ENCODE measurements around the gene NEK4.

DNA sequence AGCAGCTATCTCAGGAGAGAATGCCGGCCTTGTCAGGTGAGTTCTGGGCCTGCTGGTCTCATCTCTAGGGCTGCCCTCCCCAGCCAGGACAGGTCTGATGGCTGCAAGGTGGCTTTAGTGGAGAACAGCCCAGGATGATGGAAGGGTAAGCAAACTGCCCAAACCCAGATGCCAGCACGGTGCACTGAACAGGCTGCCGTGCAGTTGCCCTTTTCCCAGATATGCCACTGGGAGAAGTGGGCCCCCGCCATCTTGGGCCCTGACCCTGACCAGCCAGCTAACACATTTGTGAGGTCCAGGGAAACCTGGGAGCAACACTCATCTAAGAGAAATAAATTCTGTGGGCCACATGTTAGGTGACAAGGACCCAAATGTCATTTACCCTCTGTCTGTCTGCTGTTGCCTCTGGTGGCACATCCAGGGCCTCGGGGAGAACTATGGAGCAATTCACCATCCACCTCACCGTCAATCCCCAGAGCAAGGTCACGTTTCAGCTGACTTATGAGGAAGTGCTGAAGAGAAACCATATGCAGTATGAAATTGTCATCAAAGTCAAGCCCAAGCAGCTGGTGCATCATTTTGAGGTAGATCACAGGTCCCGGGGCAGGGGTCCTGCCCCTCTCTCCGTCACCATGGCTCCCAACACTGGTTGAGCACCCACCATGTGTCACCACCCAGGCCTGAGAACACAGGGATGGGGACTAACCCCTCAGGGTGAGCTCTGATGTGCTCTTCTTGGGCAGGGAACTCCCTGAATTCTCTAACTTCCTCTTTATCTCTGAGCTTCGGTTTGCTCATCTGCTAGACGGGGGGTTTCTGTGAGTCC, 8.5 kb upstream of the NEK4 start:
- TF ChIP-seq, protein P1, sequence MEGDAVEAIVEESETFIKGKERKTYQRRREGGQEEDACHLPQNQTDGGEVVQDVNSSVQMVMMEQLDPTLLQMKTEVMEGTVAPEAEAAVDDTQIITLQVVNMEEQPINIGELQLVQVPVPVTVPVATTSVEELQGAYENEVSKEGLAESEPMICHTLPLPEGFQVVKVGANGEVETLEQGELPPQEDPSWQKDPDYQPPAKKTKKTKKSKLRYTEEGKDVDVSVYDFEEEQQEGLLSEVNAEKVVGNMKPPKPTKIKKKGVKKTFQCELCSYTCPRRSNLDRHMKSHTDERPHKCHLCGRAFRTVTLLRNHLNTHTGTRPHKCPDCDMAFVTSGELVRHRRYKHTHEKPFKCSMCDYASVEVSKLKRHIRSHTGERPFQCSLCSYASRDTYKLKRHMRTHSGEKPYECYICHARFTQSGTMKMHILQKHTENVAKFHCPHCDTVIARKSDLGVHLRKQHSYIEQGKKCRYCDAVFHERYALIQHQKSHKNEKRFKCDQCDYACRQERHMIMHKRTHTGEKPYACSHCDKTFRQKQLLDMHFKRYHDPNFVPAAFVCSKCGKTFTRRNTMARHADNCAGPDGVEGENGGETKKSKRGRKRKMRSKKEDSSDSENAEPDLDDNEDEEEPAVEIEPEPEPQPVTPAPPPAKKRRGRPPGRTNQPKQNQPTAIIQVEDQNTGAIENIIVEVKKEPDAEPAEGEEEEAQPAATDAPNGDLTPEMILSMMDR (IDR thresholded peaks at IDR 0.05 in 8 of 11, conservative IDR thresholded peaks at IDR 0.05 in 3 of 11): no peak
- TF ChIP-seq POLR2A (IDR thresholded peaks at IDR 0.05) (no peak), POLR2AphosphoS5 (IDR thresholded peaks at IDR 0.05) (no peak)
